Measurements from ENCODE around the gene GOLGA6D.

- TF ChIP-seq CTCF (IDR thresholded peaks at IDR 0.05; ENCODE audit: poor library complexity) (no peak), EZH2 (IDR thresholded peaks at IDR 0.05; ENCODE audit: borderline replicate concordance) (no peak)
Measured at GRCh38 chr15:75237316-75237982, 45.2 kb upstream of the GOLGA6D start.
